Left lung (tissue), 10 donors: Measurements from ENCODE around the gene CD59. TPM values are rescaled to one million over a fixed set of nuclear protein-coding genes. Genes with fewer than 3 reads are reported as not detected.

ENCODE experiments used
- ATAC-seq: fragments of 200-7000 bp; cut with Tn5 transposase; one replicate; pipeline ENCODE4 v1.9.1; 2020; ENCODE audit warnings: moderate library complexity
- DNase-seq, 4 donors: peaks; one replicate each; pipeline ENCODE4 v3.0.0-alpha.2; 2013 to 2020
- H3K27ac ChIP-seq, 2 donors: fragments of 200-600 bp; sonication (generic) in 1 of 2; one replicate each; pipeline versions ENCODE4 v1.5.0 to v1.8.0; 2020 to 2021
- H3K27me3 ChIP-seq, 2 donors: fragments of 200-600 bp; sonication (generic) in 1 of 2; one replicate each; pipeline versions ENCODE4 v1.5.0 to v1.8.0; 2020 to 2021
- H3K36me3 ChIP-seq, 2 donors: fragments of 200-600 bp; sonication (generic) in 1 of 2; one replicate each; pipeline versions ENCODE4 v1.5.0 to v1.8.0; 2020 to 2021
- H3K4me1 ChIP-seq, 2 donors: fragments of 200-600 bp; one replicate each; pipeline ENCODE4 v1.8.0; 2021
- H3K4me3 ChIP-seq, 2 donors: fragments of 200-600 bp; sonication (generic) in 1 of 2; one replicate each; pipeline versions ENCODE4 v1.5.0 to v1.8.0; 2020 to 2021; ENCODE audit warnings: mild to moderate bottlenecking in 1 of 2
- H3K9me3 ChIP-seq, 2 donors: fragments of 200-600 bp; sonication (generic) in 1 of 2; one replicate each; pipeline versions ENCODE4 v1.5.0 to v1.8.0; 2020 to 2021
- intact Hi-C, 2 donors: fragments of 100-400 bp; cut with DNase I; formaldehyde crosslinking; loops; one replicate each; pipeline versions ENCODE4 v1.11.2 to v1.14.2; 2022
- polyA plus RNA-seq, 6 donors: library from polyadenylated mRNA; unstranded; fragments of 120-200 nt; gene quantifications; one replicate each; pipeline ENCODE4 v1.2.1, GENCODE V29; 2013; ENCODE audit not compliant: insufficient read length in 6 of 6
- total RNA-seq, 2 donors: library from RNA; stranded (reverse); fragmentation: NEBNext Ultra II Directional; extraction: Animal tissue kit (Norgen Biotek cat#: 25700); gene quantifications; one replicate each; pipeline ENCODE4 v1.2.1, GENCODE V29; 2021
- TF ChIP-seq, protein P1 (sequence below), 2 donors: fragments of 200-600 bp; sonication (generic) in 1 of 2; IDR thresholded peaks; one replicate each; pipeline versions ENCODE4 v1.5.0 to v1.8.0; 2021; ENCODE audit warnings: antibody characterized with exemption in 2 of 2
- donor health status: DM: no; HTN: yes; CAD: no.
- donor health status: DM: no; HTN: no; CAD: no.

Gene CD59
- total and polyA plus RNA-seq, 8 donors, result 190 to 1,244 (median 226) TPM

DNA sequence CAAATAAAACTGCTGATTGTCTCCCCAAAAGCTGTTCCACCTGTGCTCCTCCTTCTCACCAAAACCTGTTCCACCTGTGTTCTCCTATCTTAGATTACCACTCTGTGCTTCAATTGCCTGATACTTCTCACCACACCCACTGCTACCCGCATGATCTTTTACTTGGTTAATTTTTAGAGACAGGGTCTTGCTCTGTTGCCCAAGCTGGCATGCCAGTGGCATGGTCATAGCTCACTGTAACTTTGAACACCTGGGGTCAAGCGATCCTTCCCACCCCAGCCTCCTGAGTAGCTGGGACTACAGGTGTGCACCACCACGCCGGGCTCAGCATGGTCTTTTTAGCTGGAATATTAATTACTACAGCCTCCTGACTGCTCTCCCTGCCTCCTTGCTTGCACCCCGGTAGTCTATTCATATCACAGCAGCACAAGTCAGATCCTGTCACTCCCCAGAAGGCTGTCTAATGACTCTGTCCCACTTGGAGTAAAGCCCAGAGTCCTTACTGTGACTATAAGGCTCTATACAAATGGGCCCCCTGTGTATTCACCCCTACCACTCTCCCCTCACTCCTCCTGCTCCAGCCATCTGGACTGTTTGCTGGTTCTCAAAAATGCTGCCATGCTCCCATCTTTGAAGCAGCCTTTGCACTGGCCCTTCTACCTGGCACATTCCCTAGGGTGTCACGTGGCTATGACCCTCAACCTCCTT is 39.1 kb downstream of the CD59 start:
- H3K27ac ChIP-seq, result no peak overlapping the region
- H3K4me3 ChIP-seq, result no peak overlapping the region
- no peaks in the 10 kb centered on the region for H3K36me3 ChIP-seq
- H3K4me1 ChIP-seq, result peaks cover 13 to 68% of the 10 kb centered on the region in 2 donors
- TF ChIP-seq, protein P1, sequence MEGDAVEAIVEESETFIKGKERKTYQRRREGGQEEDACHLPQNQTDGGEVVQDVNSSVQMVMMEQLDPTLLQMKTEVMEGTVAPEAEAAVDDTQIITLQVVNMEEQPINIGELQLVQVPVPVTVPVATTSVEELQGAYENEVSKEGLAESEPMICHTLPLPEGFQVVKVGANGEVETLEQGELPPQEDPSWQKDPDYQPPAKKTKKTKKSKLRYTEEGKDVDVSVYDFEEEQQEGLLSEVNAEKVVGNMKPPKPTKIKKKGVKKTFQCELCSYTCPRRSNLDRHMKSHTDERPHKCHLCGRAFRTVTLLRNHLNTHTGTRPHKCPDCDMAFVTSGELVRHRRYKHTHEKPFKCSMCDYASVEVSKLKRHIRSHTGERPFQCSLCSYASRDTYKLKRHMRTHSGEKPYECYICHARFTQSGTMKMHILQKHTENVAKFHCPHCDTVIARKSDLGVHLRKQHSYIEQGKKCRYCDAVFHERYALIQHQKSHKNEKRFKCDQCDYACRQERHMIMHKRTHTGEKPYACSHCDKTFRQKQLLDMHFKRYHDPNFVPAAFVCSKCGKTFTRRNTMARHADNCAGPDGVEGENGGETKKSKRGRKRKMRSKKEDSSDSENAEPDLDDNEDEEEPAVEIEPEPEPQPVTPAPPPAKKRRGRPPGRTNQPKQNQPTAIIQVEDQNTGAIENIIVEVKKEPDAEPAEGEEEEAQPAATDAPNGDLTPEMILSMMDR (IDR thresholded peaks at IDR 0.05), result no peak
- intact Hi-C loops, result no loop called here
- no peaks in the 10 kb centered on the region for H3K27me3 ChIP-seq
- ATAC-seq, result no peak
- H3K9me3 ChIP-seq, result no peaks in the 10 kb centered on the region
- DNase-seq, result peak in 1 of 4 donors; percentile 18

DNA sequence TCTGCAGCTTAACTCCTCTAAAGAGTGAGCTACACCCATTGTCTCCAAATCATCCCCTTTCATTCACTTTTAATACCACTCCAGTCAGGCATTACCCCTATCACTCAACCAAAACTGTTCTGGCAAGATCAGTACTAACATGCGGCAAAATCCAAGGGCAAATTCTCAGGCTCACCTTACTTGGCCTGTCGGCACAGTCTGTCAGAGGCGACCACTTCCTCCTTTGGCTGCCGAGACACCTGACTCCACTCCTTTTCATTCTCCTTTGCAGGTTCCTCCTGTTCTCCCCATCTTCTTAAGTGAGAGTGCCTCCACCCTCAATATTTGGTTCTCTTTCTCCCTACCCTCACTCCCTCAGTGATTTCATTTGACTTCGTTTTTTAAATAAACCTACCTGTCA is 39.8 kb downstream of the CD59 start:
- ATAC-seq, result no peak
- TF ChIP-seq, protein P1 (IDR thresholded peaks at IDR 0.05), result no peak
- Histone ChIP-seq H3K9me3 (no peaks in the 10 kb centered on the region), H3K4me1 (peaks cover 9 to 68% of the 10 kb centered on the region in 2 donors), H3K36me3 (no peaks in the 10 kb centered on the region), H3K27ac (no peak overlapping the region), H3K27me3 (no peaks in the 10 kb centered on the region), H3K4me3 (no peak overlapping the region)
- intact Hi-C loops, result no loop called here
- no peak for DNase-seq

DNA sequence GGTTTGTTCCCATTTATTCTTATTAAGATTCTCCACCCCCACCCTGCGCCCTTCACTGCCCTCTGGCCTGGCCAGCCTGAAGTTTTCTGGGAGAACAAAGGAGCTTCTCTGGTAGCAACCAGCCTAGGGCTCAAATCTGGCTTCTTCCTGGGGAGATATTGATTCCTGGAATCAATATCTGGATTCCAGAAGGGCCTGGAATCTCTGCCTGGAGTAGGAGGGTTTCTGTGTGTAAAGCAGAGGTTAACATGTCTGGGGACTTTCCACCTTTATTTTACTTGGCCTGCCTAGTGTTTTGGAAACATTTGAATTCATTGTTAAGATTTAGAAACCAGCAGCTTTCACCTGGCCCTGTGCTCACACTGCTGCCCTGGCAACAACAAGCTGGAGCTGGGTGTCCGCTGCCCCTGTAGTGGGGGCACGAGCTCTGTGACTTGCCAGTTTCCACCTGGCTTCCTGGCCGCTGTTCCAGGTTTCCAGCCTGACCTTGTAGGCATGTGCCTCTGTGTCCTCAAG is 41.1 kb downstream of the CD59 start:
- DNase-seq (no peak), ATAC-seq (no peak)
- intact Hi-C loops, result no loop called here
- TF ChIP-seq, protein P1 (IDR thresholded peaks at IDR 0.05), result no peak
- no peaks in the 10 kb centered on the region for H3K9me3 ChIP-seq
- H3K27ac ChIP-seq, result peak overlapping the region in 1 of 2 donors; percentile 33
- peaks cover 16 to 70% of the 10 kb centered on the region in 2 donors for H3K4me1 ChIP-seq
- H3K27me3 ChIP-seq, result no peaks in the 10 kb centered on the region
- H3K4me3 ChIP-seq, result no peak overlapping the region
- no peaks in the 10 kb centered on the region for H3K36me3 ChIP-seq

DNA sequence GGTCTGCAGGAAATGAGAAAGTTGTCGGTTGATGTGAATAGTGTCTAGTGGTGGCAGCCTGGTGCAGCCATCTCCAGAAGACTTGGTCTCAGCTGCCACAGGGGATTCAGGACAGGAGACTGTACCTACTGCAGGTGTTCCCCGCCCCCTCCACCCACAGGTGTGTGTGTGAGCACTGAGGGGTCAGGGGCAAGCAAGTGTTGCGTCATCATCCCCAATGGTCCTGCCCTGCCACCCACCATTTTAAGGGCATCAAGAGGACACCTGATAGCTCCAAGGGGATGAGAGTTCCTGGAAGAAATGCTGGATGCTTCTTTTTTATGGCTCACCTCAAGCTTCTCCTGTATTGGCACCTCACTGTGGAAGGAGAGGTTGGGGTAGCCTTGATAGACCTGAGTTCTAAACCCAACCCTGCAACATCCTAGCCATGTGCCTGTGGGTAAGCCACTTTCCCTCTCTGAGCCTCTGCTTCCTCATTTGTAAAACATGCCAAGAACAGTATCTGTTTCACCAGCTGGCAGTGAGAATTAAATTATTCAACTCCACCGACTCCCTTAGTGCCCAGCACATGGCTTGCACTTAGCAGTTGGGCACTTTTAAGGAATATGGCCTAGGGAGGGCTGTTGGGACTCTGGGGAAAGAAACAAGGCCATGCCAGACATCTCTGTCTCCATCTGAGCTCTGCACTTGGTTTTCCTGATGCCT is 41.7 kb downstream of the CD59 start:
- TF ChIP-seq, protein P1 (IDR thresholded peaks at IDR 0.05), result no peak

DNA sequence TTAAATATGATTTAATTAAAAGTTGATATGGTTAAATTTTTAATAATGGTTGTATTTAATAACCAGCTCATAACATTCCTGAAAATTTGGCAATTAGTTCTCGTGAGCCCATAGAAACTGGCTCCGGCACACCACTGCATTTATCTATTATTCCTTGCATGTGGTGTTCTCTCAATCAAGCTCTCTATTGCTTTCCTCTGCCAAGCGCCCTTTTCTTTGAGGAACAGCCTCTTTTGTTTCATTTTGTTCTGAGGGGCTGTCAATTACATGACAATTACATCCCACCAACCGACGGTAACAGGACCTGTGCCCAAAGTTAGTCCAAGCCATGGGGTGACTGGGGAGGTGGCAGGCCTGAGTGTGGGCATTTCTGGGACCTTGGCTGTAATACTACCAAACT is 43.7 kb downstream of the CD59 start:
- Histone ChIP-seq H3K4me1 (peaks cover 16 to 72% of the 10 kb centered on the region in 2 donors), H3K27ac (peak overlapping the region; percentile 84 to 92), H3K4me3 (no peak overlapping the region), H3K9me3 (peaks cover 0 to 1% of the 10 kb centered on the region in 2 donors), H3K36me3 (no peaks in the 10 kb centered on the region), H3K27me3 (no peaks in the 10 kb centered on the region)
- intact Hi-C loops, result no loop called here
- ATAC-seq, result no peak
- TF ChIP-seq, protein P1 (IDR thresholded peaks at IDR 0.05), result no peak
- DNase-seq, result peak in 1 of 4 donors; percentile 26

More for the DNA sequence above, 41.7 kb downstream of the CD59 start:
- no peak overlapping the region for H3K4me3 ChIP-seq
- H3K36me3 ChIP-seq, result no peaks in the 10 kb centered on the region
- no peaks in the 10 kb centered on the region for H3K9me3 ChIP-seq
- DNase-seq (no peak), ATAC-seq (no peak)
- no peak overlapping the region for H3K27ac ChIP-seq
- H3K27me3 ChIP-seq, result no peaks in the 10 kb centered on the region
- intact Hi-C loops, result no loop called here
- H3K4me1 ChIP-seq, result peaks cover 16 to 68% of the 10 kb centered on the region in 2 donors
